GM18511 (cell line): Measurements from ENCODE around the gene MIF4GD.
"Not testable (repeated sequence)": the region's sequence is repeated elsewhere in the genome, so short reads cannot be mapped to it uniquely, and the experiment has no call there.

ENCODE experiments used
- ATAC-seq: cut with Tn5 transposase; IDR thresholded peaks from one replicate; pipeline ENCODE4 v1.9.1; 2021; ENCODE audit warnings: mild to moderate bottlenecking, moderate library complexity; ENCODE audit not compliant: unreplicated experiment

MIF4GD gene

GRCh38 chr17:75270966-75271232, at the start of gene MIF4GD:
Gene MIF4GD (minus strand): TSS chr17:75271231. CDS start chr17:75270195, 1,036 bp downstream.
- peak; percentile 23 for ATAC-seq

DNA sequence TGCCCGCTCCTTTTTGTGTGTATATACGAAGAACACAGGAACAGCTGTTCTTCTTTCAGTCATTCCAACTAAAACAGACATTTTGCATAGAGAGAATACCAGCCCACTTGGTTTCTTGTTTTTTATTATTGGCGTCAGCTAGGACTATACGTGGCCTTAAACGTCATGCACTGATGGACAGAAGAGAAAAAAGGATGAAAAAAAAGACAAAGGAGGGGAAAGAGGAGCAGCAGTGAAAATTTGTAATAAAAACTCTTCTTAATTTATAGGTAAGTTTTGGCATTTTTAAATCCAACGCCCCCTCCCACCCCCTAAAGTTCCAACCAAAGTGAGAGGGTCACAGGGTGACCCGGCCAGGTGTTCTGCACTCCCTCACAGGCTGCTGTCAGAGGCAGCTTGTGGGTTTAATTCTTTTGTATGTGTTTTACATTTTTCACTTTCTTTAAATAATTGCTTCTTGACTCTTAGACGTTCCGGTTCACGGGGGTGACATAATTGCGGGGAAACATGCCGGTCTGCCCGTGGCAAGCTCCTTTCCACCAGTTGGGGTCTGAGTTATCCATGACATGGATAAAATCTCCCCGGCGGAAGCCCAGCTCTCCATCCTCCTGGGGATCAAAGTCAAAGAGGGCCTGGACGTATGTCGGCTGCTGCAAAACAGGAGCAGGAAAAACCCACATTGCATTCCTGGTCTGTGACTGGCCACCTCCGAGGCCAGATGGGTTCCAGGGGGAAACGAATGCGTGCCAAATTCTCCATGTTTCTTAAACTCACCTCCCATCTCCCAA, 49.1 kb upstream of the MIF4GD start:
- ATAC-seq, result peak; percentile 61

GRCh38 chr17:75318615-75319222, 47.7 kb upstream of the MIF4GD start:
- ATAC-seq, result no peak

DNA sequence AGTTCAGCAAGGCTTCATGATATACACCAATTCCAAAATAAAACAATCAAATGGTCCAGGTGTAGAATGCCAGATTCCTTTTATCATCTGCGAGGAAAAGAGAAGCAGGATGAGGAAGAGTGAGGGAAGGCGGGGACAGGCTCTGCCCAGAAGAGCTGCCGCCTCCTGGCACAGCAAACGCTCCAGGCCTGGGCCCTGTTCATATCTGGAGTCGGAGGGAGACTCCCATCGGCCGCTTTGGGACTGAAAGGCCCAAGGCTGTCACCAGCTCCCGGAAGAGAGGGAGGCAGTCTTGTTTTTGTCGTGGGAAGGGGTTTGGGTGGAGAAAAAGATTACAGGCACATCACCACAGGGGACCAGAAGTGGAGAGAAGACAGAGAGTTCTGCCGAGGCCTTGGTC, 47.2 kb upstream of the MIF4GD start:
- ATAC-seq, result no peak

GRCh38 chr17:75317671-75318070, 46.6 kb upstream of the MIF4GD start:
- no peak for ATAC-seq

DNA sequence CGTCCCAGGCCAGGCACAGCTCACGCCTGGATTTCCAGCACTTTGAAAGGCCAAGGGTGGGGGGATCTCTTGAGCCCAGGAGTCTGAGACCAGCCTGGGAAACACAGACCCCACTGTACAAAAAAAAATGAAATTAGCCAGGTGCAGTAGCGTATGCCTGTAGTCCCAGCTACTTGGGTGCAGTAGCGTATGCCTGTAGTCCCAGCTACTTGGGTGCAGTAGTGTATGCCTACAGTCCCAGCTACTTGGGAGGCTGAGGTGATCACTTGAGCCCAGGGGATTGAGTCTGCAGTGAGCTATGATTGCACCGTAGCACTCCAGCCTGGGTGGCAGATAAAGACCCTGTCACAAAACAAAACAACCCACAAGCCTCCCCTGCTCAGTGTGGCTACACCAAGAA, 45.2 kb upstream of the MIF4GD start:
- no peak for ATAC-seq

GRCh38 chr17:75315541-75316243, 44.7 kb upstream of the MIF4GD start:
- ATAC-seq, result no peak

DNA sequence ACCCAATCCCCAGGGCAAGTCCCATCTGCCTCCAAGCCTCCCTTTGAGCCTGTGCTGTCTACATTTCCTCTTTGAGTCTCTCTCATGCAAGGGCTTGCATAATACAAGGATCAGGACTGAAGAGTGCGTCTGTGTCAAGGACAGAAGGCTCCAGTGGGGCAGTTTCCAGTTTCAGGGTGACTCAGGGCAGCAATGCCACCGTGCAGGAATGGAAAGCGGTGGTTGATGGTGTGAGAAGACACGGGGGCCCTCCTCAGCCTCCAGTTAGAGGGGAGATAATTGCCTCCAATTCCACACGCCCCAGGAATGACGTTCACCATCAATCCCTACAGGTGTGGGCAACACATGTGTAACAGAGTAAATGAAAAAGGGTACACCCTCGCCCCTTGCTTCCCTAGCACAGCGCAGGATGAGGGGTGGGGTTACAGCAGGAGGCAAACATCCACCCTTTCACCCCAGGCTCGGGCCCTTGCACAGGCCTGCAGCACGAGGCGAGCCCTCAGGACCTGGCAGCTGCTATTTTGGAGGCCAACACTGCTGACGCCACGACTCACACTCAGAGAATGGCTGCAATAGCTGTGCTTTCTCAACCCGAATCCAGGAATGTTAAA, 43.0 kb upstream of the MIF4GD start:
- peak; percentile 56 for ATAC-seq

- no peak for ATAC-seq
These were observed 38.0 kb upstream of the MIF4GD start for GRCh38 chr17:75308732-75309629.

GRCh38 chr17:75307957-75308731, 37.1 kb upstream of the MIF4GD start:
- ATAC-seq, result no peak

GRCh38 chr17:75301502-75302206, 30.6 kb upstream of the MIF4GD start:
- no peak for ATAC-seq

- ATAC-seq, result no peak
These were observed 30.0 kb upstream of the MIF4GD start for GRCh38 chr17:75301049-75301448.

GRCh38 chr17:75300280-75300679, 29.2 kb upstream of the MIF4GD start:
- no peak for ATAC-seq

- peak; percentile 77 for ATAC-seq
These were observed 24.4 kb upstream of the MIF4GD start for GRCh38 chr17:75295201-75296158.

DNA sequence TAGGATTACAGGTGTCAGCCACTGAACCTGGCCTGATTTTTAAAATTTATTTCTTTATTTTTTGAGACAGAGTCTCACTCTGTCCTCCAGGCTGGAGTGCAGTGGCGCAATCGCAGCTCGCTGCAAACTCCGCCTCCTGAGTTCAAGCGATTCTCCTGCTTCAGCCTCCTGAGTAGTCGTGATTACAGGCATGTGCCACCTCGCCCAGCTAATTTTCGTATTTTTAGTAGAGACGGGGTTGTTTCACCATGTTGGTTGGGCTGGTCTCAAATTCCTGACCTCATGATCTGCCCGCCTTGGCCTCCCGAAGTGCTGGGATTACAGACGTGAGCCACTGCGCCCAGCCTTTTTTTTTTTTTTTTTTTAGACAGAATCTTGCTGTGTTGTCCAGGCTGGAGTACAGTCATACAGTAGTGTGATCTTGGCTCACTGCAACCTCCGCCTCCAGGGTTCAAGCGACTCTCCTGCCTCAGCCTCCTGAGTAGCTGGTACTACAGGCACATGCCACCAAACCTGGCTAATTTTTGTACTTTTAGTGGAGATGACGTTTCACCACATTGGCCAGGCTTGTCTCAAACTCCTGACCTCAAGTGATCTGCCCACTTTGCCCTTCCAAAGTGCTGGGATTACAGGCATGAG, 21.9 kb upstream of the MIF4GD start:
- ATAC-seq, result not testable (repeated sequence)

DNA sequence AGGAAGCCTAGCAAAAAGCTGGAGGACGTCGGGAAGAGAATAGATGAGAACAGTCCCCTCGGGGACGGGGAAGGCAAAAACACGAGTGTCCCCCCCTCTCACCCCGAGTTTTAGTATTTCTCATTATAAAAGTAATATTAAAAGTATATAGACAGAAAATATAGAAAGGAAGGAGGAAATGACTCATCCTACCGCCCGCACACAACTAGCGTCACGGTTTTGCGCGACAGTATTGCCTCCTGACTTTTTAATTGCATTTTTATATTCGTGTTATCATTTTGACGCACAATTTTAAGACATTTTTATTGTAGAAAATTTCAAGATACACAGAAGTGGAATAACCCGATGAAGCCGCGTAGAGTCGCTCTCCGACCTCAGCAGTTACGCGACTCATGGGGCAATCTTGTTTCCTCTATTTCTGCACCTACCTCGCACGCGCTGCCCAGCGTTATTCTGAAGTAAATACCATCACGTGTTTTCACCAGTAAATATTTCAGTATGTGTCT, 18.9 kb upstream of the MIF4GD start:
- ATAC-seq, result peak; percentile 31

DNA sequence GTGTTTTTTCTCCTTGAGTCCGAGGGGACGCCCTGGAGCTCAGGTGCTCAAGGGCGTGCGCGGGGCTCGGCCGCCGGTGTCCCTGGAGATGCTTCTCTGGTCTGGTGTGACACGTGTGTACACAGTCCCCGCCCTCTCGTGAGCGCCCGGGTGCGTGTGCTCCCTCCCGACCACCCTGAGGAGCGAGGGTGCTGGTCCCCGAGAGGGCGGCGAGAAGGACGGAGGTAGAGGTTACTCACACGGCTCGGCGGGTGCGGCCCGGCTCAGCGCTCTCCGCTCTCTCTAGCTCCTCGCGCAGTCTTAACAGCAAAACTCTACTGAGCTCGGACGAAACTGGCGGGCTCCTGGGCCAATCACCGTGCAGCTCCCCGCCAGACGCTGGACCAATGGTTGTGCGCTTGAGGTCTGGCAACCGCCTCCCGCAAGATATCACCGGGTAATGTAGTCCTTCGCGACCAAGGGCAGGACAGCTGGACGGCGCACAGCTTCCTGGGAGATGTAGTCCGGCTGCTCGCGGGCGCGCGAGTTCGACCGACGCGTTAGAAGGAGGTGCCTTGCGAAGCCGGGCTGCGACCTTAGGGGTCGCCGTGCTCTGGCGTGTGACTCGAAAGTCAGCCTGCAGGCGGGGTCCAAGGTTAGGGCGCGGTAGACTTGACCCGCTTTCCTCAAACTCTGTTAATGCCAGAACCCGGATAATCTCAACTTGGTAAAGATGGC, 18.2 kb upstream of the MIF4GD start, which contains the start of gene SLC25A19:
TSS of gene SLC25A19 (minus strand) at position 319 of the 717 bp plus-strand sequence. CDS start 2,669 bp downstream, outside the sequence.
- peak; percentile 95 for ATAC-seq
